Keratinocyte (primary cell): ENCODE data around the gene CIBAR2.

ENCODE experiments used
- CTCF ChIP-seq, 3 experiments: IDR thresholded peaks in 1 of 3; conservative IDR thresholded peaks in 1 of 3; optimal IDR thresholded peaks in 1 of 3; 2 replicates in 2 of 3; 3 replicates in 1 of 3; pipeline versions ENCODE3 to v1.5.1; 2011; ENCODE audit warnings: low read length in 3 of 3, mild to moderate bottlenecking in 3 of 3, moderate library complexity in 2 of 3, control low read depth in 1 of 3, inconsistent platforms in 1 of 3; ENCODE audit not compliant: insufficient read depth in 2 of 3; ENCODE audit errors: extremely low read depth in 1 of 3
- EZH2 ChIP-seq: IDR thresholded peaks from one replicate; pipeline ENCODE4 v1.6.1; 2012; ENCODE audit warnings: inconsistent platforms, mild to moderate bottlenecking, low read length, moderate library complexity

GRCh38 chr16:85139881-85140339, 27.6 kb upstream of the CIBAR2 start:
- TF ChIP-seq EZH2, result no peak
- no peak for TF ChIP-seq CTCF (optimal IDR thresholded peaks at IDR 0.05 in 1 of 3, IDR thresholded peaks at IDR 0.05 in 1 of 3, conservative IDR thresholded peaks at IDR 0.05 in 1 of 3; ENCODE audit: extremely low read depth in 1 of 3, insufficient read depth in 2 of 3, low read length in 3 of 3)
